ENCODE measurements around the gene BCLAF1.
"Not testable (repeated sequence)": the region's sequence is repeated elsewhere in the genome, so short reads cannot be mapped to it uniquely, and the experiment has no call there.

BCLAF1 gene

GRCh38 chr6:136244061-136244616 lies 45.5 kb downstream of the BCLAF1 start:
- no peak for DNase-seq (ENCODE audit: low spot score)

DNA sequence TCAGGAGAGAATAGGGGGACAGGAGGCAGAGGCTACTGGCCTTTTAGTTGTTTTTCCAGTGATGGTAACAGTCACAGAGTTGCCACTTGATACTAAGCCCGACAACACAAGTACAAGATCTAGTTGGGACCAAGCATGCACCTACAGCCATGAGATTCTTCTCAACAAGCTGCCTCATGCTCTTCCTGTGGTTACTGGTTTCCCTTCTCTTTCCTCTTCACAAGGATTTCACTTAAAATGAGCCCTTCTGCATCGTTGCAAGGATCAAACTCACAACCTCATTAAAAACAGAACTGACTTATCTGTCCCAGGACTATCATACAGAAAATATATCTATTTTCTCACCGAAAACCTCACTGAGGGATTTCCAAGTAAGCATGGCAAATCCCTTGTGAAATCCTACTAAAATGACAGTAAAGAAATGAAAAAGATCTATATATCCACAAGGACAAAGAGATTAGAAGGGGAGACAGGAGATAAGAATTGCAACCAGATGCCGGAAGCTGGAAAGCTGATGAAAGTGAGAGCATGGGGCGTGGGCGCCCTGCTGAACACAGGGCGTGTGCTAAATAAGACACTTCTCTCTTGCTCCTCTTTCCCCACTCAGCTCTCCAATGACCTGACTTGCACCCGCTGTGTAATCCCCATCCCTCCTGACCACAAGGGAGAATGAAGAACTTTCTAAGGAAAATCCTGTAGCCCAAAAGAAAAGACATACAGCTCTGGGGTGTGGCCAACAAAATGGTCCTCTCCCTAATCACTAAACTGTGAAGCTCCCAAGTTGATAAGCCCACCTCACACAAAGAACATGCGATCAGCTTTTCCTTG lies 53.0 kb downstream of the BCLAF1 start:
- no peak for DNase-seq (ENCODE audit: low spot score)

GRCh38 chr6:136235233-136235564 lies 54.4 kb downstream of the BCLAF1 start:
- DNase-seq (ENCODE audit: low spot score), result no peak

GRCh38 chr6:136232701-136233100 lies 56.9 kb downstream of the BCLAF1 start:
- no peak for DNase-seq (ENCODE audit: low spot score)

- no peak for DNase-seq (ENCODE audit: low spot score)
These were observed 59.3 kb downstream of the BCLAF1 start for GRCh38 chr6:136230219-136230853.

- no peak for DNase-seq (ENCODE audit: low spot score)
These were observed 60.8 kb downstream of the BCLAF1 start for GRCh38 chr6:136228814-136229213.

DNA sequence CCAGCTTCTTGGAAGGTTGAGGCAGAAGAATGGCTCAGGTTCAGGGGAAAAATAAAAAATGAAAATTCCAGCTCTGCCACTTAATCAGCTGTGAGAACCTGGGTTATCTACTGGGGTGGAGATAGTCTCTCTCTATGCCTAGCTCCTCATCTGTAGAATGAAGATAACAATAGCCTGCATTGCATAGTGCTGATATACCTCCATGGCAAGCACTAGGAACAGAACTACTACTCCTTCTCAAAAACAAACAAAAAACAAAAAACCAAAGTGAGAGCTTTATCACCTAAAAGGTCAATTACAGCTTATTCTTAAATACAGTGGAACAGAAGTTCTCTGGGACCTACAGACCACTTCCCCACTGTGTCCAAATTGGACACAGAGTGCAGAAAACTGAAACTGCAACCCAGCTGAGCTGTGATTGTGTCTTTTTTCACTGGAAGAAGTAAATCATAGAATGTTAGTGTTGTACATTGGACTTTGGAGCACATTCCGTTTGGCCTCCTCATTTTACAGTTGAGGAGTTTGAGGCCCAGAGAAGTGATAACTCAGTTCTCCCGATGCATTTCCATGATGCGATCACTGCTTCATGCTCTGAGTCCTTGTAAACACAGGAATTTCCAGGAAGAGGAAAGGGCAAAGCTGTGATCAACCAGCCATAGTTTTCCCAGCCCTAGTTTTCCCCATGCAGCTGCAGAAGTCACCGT lies 62.8 kb downstream of the BCLAF1 start:
- no peak for DNase-seq (ENCODE audit: low spot score)

- DNase-seq (ENCODE audit: low spot score), result peak; percentile 23
These were observed 63.5 kb downstream of the BCLAF1 start for GRCh38 chr6:136226027-136226673.

- peak; percentile 3 for DNase-seq (ENCODE audit: low spot score)
These were observed 64.2 kb downstream of the BCLAF1 start for GRCh38 chr6:136225496-136225895.

DNA sequence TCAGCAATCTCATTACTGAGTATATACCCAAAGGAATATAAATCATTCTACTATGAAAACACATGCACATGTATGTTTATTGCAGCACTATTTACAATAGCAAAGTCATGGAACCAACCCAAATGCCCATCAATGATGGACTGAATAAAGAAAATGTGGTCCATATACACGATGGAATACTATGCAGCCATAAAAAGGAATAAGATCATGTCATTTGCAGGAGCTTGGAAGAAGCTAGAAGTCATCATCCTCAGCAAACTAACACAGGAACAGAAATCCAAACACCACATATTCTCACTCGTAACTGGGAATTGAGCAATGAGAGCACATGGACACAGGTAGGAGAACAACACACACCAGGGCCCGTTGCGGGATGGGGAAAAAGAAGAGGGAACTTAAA lies 64.7 kb downstream of the BCLAF1 start:
- not testable (repeated sequence) for DNase-seq (ENCODE audit: low spot score)

- no peak for DNase-seq (ENCODE audit: low spot score)
These were observed 72.9 kb downstream of the BCLAF1 start for GRCh38 chr6:136216503-136217401.

DNA sequence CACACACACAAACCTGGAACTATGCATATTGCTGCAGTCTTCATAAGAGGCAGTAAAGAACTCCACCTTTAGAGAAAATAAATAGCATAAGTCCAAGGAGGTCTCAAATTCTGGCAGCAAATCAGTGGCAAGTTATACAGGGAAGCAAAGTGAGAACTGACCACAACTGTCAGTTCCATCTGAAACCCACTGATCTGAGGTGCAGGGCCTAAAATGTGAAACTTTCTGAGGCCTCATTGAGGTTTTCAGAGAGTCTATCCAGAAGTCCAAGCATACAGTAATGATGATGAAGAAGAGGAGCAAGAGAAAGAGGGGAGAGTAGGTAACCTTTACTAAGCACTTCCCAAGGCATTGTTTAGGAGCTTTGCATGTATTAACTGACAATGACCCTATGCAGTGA lies 75.8 kb downstream of the BCLAF1 start:
- DNase-seq (ENCODE audit: low spot score), result no peak

DNA sequence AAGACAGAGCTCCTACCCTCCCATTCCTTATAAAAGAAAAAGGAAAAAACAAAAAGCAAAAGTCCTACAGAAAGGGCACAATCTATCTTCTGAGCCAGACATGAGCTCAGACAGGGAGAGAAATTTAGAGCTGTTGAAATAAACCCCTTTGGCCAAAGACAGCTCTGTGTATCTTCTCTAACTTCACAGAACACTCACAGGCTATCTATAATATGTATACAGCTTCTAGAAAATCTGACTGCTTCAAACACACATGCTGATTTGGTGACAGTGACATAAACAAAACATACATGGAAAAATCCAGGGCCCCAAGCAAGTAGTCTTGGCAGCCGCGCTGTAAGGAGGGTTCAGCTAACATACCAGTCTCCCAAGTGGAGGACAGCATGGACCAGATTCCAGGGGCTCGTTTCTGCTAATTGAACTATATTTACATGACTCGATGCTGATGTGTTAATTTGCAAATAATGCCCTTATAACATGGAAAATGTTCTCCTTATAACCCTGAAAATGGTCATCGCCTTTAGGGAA lies 76.6 kb downstream of the BCLAF1 start:
- DNase-seq (ENCODE audit: low spot score), result no peak

DNA sequence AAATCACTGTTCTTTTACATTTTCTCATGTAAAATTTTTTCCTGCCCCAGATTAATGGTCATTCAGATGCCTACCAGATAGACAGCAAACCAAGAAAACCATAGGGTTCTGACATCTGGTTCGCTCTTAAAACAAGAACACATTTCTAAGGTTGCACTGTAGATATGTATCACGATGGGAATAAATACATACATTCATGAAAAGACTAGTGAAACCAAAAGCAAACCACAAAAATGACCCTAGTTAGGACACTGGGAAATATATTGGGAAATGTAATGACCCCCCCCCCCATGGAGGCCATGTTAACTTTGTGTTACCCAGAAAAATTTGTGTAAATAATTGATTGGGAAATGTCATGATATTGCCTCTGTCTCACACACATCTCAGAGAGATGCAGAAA lies 77.0 kb downstream of the BCLAF1 start:
- DNase-seq (ENCODE audit: low spot score), result no peak

DNA sequence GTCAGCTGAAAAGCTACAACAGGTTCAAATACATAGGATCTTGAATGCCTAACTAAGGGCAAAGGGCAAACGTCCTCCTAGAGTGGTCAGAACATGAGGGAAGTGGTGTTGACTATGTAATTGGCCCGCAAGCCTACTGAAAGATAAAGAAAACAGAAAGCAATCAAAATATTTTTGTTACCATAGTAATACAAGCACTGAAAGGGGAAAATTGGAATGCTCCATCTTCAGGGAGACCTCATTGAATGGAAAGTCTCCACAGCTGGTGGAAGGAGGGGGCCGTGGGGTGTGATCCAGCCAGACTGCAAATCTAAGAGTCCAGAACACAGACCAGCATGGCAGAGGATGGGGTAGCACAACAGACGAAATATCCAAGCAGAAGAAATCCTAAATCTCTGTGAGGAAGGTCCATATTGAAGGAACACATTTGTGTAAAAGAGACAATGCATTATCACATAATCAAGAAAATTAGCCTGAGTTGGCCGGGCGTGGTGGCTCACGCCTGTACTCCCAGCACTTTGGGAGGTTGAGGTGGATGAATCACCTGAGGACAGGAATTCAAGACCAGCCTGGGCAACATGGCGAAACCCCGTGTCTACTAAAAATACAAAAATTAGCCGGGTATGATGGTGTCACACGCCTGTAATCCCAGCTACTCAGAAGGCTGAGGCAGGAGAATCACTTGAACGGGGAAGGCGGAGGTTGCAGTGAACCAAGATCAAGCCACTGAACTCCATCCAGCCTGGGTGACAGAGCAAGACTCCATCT lies 79.1 kb downstream of the BCLAF1 start:
- DNase-seq (ENCODE audit: low spot score), result no peak

- no peak for DNase-seq (ENCODE audit: low spot score)
These were observed 80.2 kb downstream of the BCLAF1 start for GRCh38 chr6:136209496-136209895.

- no peak for DNase-seq (ENCODE audit: low spot score)
These were observed 80.9 kb downstream of the BCLAF1 start for GRCh38 chr6:136208783-136209182.
